Fibroblast of lung (primary cell): ENCODE data around the gene MED15. TPM values are rescaled to one million over a fixed set of nuclear protein-coding genes. Genes with fewer than 3 reads are reported as not detected.

Experiments used
- DNase-seq, 2 donors: peaks; one replicate each; pipeline versions ENCODE4 v3.0.0 to v3.0.0-alpha.2; 2010; ENCODE audit warnings: low read depth in 2 of 2
- H2AFZ ChIP-seq: 2 replicates; pipeline ENCODE4 v1.5.1; 2012; ENCODE audit warnings: low read length, control low read depth, inconsistent platforms
- H3K27ac ChIP-seq: 2 replicates; pipeline ENCODE4 v1.5.1; 2011; ENCODE audit warnings: low read length, control low read depth; ENCODE audit not compliant: insufficient read depth
- H3K27me3 ChIP-seq: 2 replicates; pipeline ENCODE4 v1.5.1; 2011; ENCODE audit warnings: mild to moderate bottlenecking, low read length; ENCODE audit not compliant: control insufficient read depth, insufficient read depth
- H3K36me3 ChIP-seq: 2 replicates; pipeline ENCODE4 v1.5.1; 2011; ENCODE audit warnings: low read length; ENCODE audit not compliant: control insufficient read depth, insufficient read depth
- H3K4me1 ChIP-seq: 2 replicates; pipeline ENCODE4 v1.5.1; 2011; ENCODE audit warnings: low read length; ENCODE audit not compliant: control insufficient read depth, insufficient read depth; ENCODE audit errors: extremely low read depth
- H3K4me2 ChIP-seq: 2 replicates; pipeline ENCODE4 v1.5.1; 2011; ENCODE audit warnings: low read length, control low read depth; ENCODE audit not compliant: insufficient read depth; ENCODE audit errors: extremely low read depth
- H3K4me3 ChIP-seq, 4 experiments: fragments of 200-600 bp in 1 of 4; sonication (generic) in 1 of 4; replicated peaks in 1 of 4; 2 replicates each; pipeline ENCODE4 v1.5.1; 2011 to 2016; ENCODE audit warnings: low read length in 4 of 4, low read depth in 3 of 4, mild to moderate bottlenecking in 3 of 4, control low read depth in 2 of 4, inconsistent platforms in 1 of 4, mixed read lengths in 1 of 4; ENCODE audit not compliant: insufficient read depth in 1 of 4; ENCODE audit errors: control extremely low read depth in 1 of 4
- H3K79me2 ChIP-seq: 2 replicates; pipeline ENCODE4 v1.5.1; 2012; ENCODE audit warnings: mild to moderate bottlenecking, low read length, inconsistent platforms; ENCODE audit not compliant: control insufficient read depth, insufficient read depth
- H3K9ac ChIP-seq: 2 replicates; pipeline ENCODE4 v1.5.1; 2011; ENCODE audit warnings: mild to moderate bottlenecking, low read length, control low read depth; ENCODE audit not compliant: insufficient read depth
- H3K9me3 ChIP-seq: 2 replicates; pipeline ENCODE4 v1.5.1; 2012; ENCODE audit warnings: low read depth, low read length; ENCODE audit not compliant: control insufficient read depth, insufficient read depth
- H4K20me1 ChIP-seq: 2 replicates; pipeline ENCODE4 v1.5.1; 2011; ENCODE audit warnings: low read length; ENCODE audit not compliant: control insufficient read depth, insufficient read depth; ENCODE audit errors: extremely low read depth
- EZH2 ChIP-seq: IDR thresholded peaks from 2 replicates; pipeline ENCODE4 v1.5.1; 2012; ENCODE audit warnings: low read length, control low read depth, mild to moderate bottlenecking; ENCODE audit errors: missing control alignments
- polyA plus RNA-seq, 2 donors: library from polyadenylated mRNA; depleted of rRNA in 1 of 2; stranded (reverse) in 1 of 2; unstranded in 1 of 2; fragments of >200 nt; gene quantifications; 2 replicates each; pipeline ENCODE4 v1.2.1, GENCODE V29; 2011 to 2012; ENCODE audit warnings: missing spikeins in 1 of 2
- total RNA-seq: library from RNA; depleted of rRNA; stranded (reverse); fragments of >200 nt; gene quantifications from 2 replicates; pipeline ENCODE4 v1.2.1, GENCODE V29; 2014
- TF ChIP-seq, protein P1 (sequence below), 2 donors: IDR thresholded peaks in 1 of 2; conservative IDR thresholded peaks in 1 of 2; 1 replicate in 1 of 2; 2 replicates in 1 of 2; pipeline ENCODE4 v1.5.1; 2011 to 2012; ENCODE audit warnings: low read length in 2 of 2, control low read depth in 1 of 2, inconsistent platforms in 1 of 2, low read depth in 1 of 2, mild to moderate bottlenecking in 1 of 2

Gene MED15
- total and polyA plus RNA-seq, 2 donors (not counting 1 experiment from before 2014, with no cell fraction given), result 28.6 TPM

DNA sequence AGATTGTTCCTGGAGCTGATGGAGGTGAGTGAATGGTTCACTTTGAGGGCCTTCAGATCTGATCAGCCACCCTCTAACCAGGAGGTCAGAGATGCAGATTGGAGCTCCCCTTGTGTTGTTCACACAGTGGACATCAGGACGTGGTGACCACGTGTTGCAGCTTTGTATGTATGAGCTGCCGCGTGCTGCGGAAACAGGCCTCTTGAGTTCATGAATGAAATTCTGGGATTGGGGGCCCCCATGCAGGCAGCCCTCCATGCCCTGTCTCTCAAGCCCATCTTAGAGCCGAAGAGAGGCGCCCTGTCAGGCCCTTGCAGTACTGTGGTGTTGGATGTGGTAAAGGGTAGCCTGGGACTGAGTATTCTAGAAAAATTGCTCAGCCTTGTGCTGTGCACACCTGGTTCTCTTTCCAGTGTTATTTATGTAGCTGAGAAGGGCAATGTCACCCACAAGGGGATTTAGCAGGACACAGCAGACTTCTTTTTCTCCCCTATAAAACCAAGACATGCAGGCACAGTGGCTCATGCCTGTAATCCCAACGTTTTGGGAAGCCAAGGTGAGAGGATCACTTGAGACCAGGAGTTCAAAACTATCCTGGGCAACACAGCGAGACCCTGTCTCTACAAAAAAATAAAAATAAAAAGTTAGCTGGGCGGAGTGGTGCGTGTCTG, 64.9 kb downstream of the MED15 start:
- H3K9ac ChIP-seq, result no peak overlapping the region
- H3K4me3 ChIP-seq, result no peak overlapping the region
- H3K4me1 ChIP-seq, result peaks cover 41% of the 10 kb centered on the region
- no peaks in the 10 kb centered on the region for H3K27me3 ChIP-seq
- no peak for TF ChIP-seq EZH2
- TF ChIP-seq, protein P1, sequence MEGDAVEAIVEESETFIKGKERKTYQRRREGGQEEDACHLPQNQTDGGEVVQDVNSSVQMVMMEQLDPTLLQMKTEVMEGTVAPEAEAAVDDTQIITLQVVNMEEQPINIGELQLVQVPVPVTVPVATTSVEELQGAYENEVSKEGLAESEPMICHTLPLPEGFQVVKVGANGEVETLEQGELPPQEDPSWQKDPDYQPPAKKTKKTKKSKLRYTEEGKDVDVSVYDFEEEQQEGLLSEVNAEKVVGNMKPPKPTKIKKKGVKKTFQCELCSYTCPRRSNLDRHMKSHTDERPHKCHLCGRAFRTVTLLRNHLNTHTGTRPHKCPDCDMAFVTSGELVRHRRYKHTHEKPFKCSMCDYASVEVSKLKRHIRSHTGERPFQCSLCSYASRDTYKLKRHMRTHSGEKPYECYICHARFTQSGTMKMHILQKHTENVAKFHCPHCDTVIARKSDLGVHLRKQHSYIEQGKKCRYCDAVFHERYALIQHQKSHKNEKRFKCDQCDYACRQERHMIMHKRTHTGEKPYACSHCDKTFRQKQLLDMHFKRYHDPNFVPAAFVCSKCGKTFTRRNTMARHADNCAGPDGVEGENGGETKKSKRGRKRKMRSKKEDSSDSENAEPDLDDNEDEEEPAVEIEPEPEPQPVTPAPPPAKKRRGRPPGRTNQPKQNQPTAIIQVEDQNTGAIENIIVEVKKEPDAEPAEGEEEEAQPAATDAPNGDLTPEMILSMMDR (conservative IDR thresholded peaks at IDR 0.05 in 1 of 2, IDR thresholded peaks at IDR 0.05 in 1 of 2; ENCODE audit: low read depth in 1 of 2, low read length in 2 of 2), result no peak
- no peaks in the 10 kb centered on the region for H3K9me3 ChIP-seq
- H2AFZ ChIP-seq, result no peak overlapping the region
- DNase-seq, result no peak
- no peaks in the 10 kb centered on the region for H4K20me1 ChIP-seq
- peaks cover 31% of the 10 kb centered on the region for H3K79me2 ChIP-seq
- H3K36me3 ChIP-seq, result peaks cover 38% of the 10 kb centered on the region
- peak overlapping the region; percentile 23 for H3K27ac ChIP-seq
- H3K4me2 ChIP-seq, result no peak overlapping the region

DNA sequence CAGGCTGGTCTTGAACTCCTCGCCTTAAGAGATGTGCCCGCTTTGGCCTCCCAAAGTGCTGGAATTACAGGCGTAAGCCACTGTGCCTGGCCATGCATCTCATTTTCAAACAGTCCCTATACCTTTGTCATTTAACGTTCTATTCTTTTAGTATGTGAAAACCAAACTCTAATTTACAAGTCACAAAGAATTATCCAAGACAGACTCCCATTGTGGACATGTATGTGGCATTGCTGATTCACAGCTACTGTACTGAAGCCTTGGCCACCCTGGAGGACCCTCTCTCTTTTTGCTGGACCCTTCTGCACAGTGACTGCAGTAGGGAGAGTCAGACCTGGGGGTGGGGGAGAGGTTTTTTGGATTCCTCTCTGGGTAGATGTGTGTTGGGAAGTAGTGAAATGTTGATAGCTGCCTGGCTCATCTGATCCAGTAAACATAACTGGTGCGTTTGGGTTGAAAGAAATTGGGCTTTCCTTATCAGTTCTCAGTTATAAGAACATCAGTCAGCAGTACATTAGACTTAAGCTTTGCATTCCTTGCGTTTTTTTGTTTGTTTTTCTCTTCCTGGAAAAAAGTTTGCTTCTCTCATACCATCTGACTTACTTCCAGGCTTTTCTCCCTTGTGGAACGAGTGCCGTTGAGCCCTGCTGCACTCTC, 65.9 kb downstream of the MED15 start:
- Histone ChIP-seq H3K4me2 (peak overlapping the region; percentile 37), H2AFZ (no peak overlapping the region), H3K36me3 (peaks cover 33% of the 10 kb centered on the region), H3K9ac (no peak overlapping the region), H3K4me1 (peaks cover 30% of the 10 kb centered on the region), H4K20me1 (no peaks in the 10 kb centered on the region), H3K27me3 (no peaks in the 10 kb centered on the region), H3K4me3 (no peak overlapping the region), H3K79me2 (peaks cover 31% of the 10 kb centered on the region), H3K27ac (peak overlapping the region; percentile 60), H3K9me3 (no peaks in the 10 kb centered on the region)
- TF ChIP-seq EZH2, result no peak
- TF ChIP-seq, protein P1 (conservative IDR thresholded peaks at IDR 0.05 in 1 of 2, IDR thresholded peaks at IDR 0.05 in 1 of 2; ENCODE audit: low read depth in 1 of 2, low read length in 2 of 2), result no peak
- DNase-seq, result no peak

DNA sequence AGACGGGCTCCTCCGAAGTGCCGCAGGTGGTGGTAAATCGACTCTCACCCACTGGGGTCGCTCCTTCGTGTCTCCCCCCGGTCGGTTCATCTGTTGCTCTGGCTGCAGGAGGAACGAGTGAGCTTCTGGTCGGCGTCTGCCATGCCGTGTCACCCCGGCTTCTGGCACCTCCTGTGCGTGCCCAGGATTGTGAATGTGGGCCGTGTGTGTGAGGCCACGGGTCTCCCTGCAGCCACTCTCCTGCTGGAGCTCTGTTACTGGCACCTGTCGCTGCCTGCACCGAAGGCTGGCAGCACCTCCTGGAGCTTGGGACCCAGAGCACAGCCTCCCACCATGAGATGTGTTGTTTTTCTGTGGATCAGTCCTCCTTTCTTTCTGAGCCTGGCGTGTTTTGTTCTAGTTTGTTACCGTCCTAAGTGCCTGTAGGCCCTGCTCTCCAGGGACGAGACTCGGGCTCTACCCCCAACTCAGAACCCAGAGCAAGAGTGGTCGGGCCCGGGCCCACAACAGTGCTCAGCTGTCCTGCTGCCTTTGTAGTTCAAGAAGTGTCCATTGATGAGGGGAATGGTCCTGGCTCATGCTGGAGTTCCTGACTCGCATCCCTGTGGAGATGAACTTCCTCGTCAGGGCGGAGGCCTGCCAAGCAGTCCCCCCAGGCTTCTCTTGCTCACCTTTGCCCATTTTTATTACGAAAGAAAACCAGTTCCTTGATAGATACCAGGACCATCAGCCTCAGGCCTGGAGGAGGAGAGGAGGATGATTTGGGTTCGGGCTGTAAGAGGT, 66.6 kb downstream of the MED15 start:
- H3K27ac ChIP-seq, result peak overlapping the region; percentile 60
- H4K20me1 ChIP-seq, result no peaks in the 10 kb centered on the region
- no peak overlapping the region for H2AFZ ChIP-seq
- no peaks in the 10 kb centered on the region for H3K9me3 ChIP-seq
- TF ChIP-seq, protein P1 (conservative IDR thresholded peaks at IDR 0.05 in 1 of 2, IDR thresholded peaks at IDR 0.05 in 1 of 2; ENCODE audit: low read depth in 1 of 2, low read length in 2 of 2), result no peak
- no peak for TF ChIP-seq EZH2
- no peak for DNase-seq
- peak overlapping the region; percentile 37 for H3K4me2 ChIP-seq
- peaks cover 35% of the 10 kb centered on the region for H3K36me3 ChIP-seq
- no peak overlapping the region for H3K4me3 ChIP-seq
- peaks cover 25% of the 10 kb centered on the region for H3K4me1 ChIP-seq
- no peak overlapping the region for H3K9ac ChIP-seq
- H3K27me3 ChIP-seq, result no peaks in the 10 kb centered on the region
- H3K79me2 ChIP-seq, result peaks cover 33% of the 10 kb centered on the region
